Lower leg skin (tissue), 3 donors: Measurements from ENCODE around the gene SRSF2.

ENCODE experiments used
- POLR2A ChIP-seq, 2 donors: fragments of 450-650 bp; IDR thresholded peaks; one replicate each; pipeline ENCODE4 v1.6.1; 2016 to 2017; ENCODE audit warnings: antibody characterized with exemption in 2 of 2, mild to moderate bottlenecking in 1 of 2, moderate library complexity in 1 of 2
- TF ChIP-seq, protein P1 (sequence below), 3 donors: fragments of 450-650 bp; IDR thresholded peaks; one replicate each; pipeline ENCODE4 v1.5.1; 2016; ENCODE audit warnings: antibody characterized with exemption in 3 of 3, mild to moderate bottlenecking in 3 of 3, moderate library complexity in 2 of 3

DNA sequence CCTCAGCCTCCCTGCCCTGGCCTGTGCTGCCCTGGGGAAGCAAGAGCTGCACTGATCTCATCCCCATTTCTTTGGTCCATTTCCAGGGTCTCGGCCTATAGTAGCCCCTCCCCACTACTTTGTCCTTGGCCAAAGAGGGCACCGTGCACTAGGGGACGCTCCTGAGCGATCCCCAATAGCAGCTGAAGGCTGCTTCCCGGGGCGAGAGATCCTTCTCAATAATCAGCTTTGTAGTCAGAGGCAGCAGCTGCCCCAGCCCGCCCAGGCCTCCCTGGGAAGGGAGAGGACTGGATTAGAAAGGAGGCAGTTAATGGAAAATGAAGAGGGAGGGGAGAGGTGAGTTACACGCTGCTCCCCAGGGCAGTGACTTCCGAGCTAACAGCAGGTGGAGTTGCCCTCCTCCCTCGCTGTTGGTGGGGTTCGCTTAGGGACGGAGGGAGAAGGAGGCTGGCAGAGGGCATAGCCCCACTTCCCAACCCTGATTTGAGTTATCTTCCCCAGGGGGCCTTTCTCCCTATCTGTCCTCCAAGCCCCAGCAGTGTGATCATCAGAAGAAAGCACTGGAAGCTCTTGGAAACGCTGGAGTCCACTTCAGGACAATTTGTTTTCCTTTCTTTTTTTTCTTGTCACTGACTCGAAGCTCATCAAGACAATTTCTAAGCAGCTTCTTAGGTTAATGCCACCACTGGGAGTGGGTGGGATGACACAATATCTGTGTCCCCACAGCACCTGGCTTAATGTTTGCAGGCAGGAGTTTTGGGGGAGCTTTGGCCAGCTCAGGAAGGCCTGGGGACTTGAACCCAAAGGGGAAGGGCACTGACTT, 28.9 kb downstream of the SRSF2 start:
- no peak for TF ChIP-seq POLR2A (IDR thresholded peaks at IDR 0.05)
- TF ChIP-seq, protein P1, sequence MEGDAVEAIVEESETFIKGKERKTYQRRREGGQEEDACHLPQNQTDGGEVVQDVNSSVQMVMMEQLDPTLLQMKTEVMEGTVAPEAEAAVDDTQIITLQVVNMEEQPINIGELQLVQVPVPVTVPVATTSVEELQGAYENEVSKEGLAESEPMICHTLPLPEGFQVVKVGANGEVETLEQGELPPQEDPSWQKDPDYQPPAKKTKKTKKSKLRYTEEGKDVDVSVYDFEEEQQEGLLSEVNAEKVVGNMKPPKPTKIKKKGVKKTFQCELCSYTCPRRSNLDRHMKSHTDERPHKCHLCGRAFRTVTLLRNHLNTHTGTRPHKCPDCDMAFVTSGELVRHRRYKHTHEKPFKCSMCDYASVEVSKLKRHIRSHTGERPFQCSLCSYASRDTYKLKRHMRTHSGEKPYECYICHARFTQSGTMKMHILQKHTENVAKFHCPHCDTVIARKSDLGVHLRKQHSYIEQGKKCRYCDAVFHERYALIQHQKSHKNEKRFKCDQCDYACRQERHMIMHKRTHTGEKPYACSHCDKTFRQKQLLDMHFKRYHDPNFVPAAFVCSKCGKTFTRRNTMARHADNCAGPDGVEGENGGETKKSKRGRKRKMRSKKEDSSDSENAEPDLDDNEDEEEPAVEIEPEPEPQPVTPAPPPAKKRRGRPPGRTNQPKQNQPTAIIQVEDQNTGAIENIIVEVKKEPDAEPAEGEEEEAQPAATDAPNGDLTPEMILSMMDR (IDR thresholded peaks at IDR 0.05): no peak
